ENCODE measurements around the gene KLHL29.

Gene KLHL29

GRCh38 chr2:23605236-23605635 lies 220.3 kb downstream of the KLHL29 start:
- DNase-seq = no peak

GRCh38 chr2:23606196-23606595 lies 221.2 kb downstream of the KLHL29 start:
- no peak for DNase-seq

DNA sequence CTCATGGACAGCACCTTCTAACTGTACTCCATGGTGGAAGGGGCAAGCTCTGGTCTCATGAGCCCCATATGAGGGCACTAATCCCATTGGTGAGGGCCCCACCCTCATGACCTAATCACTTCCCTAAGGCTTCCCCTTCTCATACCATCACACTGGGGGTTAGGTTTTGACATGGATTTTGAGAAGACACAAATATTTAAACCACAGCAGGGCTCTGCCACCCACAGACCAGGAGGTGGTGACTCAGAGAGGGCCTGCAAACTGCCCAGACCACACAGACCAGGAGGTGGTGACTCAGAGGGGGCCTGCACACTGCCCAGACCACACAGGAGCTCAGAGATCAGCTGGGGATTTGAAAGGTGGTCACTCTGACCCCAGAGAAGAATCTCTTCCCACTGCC lies 222.0 kb downstream of the KLHL29 start:
- DNase-seq = no peak

GRCh38 chr2:23607925-23608324 lies 222.9 kb downstream of the KLHL29 start:
- no peak for DNase-seq

DNA sequence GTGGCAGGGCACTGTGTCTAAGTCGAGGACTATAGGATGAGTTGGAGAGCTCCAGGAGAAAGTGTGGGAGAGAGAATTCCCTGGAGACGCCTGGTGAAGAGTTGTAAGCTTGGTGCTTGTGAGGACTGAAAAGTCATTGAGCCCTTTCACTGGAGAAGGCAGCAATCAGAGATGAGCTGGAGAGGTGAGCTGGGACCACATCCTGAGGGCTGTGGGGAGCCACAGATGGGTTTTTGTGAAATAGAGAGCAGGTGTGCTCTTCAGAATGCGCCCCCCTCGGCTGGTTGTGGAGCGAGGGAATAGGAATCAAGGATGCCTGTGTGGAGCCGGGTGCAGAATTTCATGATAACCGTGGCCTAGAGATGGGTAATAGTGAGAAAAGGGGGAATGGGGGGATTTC lies 224.3 kb downstream of the KLHL29 start:
- DNase-seq = no peak

- DNase-seq = no peak
These were observed 226.9 kb downstream of the KLHL29 start for GRCh38 chr2:23611839-23612238.

DNA sequence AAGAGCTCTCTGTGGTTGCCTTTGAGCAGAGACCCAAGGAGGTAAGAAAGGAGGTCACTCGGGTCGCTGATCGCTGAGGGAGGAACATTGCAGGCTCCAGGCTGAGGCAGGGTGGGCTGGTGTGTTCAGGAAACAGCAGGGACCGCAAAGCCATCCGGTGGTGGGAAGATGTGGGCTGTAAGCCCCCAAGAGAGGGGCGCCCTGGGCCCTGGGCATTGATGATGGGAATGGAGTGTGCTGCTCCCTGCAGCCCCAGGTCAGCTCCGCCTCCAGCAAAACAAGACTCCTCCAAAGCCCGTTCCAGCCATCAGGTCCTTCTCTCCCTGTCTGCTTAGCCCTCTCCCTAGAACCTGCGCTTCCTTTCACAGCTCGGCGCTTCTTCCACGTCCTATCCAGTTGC lies 229.7 kb downstream of the KLHL29 start:
- no peak for DNase-seq

DNA sequence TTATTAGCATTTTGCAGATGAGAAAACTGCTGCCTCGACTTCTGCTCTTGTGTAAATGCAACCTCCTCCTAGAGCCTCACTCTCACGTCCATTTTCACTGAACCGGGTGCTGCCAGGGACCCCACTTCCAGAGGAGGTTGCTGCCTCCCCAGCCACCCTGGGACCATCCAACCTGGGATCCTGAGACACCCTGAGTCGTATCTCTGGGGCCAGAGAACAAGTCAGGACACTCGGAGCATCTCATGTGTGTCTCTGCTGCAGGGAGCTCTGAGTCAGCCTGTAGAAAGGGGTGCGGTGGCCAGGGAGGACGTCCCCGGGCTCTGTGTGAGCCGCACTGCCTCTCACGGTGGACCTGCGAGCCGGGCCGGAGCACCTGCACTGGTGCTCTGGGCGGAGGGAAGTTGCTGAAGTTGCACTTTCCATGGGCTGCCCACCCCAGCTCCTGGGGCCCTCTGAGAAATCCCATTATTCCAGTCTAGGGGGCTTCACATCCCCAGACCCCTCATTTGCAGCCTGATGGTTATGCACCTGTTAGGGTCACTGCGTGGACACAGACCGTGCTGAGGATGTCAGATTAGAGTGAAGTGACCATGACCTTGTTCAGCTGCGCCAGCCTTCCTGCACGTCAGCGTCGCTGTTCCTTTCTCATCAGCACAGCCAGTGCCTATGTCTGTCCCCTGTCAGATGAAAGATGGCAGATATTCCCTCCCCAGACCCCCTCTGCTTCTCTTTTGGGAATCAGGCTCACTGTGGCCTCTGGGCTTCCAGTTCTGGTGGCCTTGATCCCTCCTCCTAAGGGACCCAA lies 230.4 kb downstream of the KLHL29 start:
- no peak for DNase-seq

GRCh38 chr2:23616630-23617029 lies 231.7 kb downstream of the KLHL29 start:
- no peak for DNase-seq

- DNase-seq = peak in 35 of 56 donors; percentile 6 to 77 (median 36)
These were observed 232.3 kb downstream of the KLHL29 start for GRCh38 chr2:23617167-23617810.

GRCh38 chr2:23617811-23618215 lies 232.8 kb downstream of the KLHL29 start:
- peak in 19 of 56 donors; percentile 15 to 77 (median 49) for DNase-seq

DNA sequence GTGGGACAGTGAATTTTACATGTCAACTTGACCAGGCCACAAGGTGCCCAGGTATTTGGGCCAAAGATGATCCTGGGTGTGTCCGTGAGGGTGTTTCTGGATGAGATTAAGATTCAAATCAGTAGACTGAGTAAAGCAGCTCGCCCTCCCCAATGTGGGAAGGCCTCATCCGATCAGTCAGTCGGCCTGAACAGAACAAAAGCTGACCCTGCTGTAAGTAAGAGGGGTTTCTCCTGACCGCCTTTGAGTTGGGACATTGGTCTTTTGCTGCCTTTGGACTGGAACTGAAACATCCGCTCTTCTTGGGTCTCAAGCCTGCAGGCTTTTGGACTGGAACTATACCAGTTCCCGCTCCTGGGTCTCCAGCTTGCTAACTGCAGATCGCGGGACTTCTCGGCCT lies 233.3 kb downstream of the KLHL29 start:
- DNase-seq = no peak

DNA sequence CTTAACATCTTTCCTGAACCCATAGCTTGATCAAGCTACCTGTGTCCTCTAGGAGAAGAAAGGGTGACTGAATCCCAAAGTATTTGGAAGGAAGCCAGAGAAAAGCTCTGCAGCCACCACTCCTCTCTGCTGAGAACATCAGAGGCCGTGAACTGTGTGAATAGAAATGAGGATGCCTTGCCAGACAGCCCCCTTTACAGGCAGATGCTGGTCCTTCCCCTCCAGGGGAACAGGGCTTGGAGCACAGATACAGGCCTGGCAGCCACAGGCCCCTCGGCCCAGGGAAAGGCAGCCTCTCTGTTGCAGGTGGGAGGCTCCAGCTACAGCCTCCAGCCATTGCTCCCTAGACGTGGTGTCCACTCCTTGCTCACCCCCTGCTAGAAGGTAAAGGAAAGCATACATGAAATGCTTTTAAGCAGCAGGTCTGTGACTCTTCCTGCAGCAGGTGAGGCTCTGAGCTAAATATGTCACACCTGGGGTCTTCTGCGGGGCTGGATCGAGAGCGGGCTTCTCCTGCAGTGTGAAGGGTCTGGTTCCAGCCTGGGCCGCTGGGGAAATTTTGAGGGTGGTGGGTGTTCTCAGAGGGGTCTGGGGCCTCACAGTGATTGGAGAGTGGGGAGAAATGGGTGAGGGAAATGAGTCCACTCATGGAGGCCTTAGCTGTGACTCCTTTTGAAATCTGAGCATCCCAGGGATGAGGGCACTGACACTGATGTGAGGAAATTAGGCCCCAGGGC lies 234.0 kb downstream of the KLHL29 start:
- no peak for DNase-seq

DNA sequence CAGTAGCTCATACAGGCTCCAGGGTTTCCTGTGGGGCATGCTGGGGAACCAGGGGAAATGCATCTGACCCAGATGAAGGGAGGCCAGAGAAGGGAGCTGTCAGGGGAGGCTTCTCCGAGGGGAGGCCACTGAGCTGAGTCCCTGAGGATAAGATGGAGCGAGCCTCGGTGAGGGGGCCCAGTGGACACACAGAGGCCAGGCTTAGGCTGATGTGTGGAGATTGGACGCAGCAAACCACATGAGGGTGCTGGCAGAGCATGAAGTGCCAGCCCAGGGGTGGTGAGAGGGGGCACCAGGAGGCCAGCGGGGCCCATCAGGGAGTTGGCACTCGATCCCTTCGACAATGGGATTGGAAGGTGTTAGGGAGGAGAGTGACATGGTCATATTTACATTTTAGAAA lies 235.0 kb downstream of the KLHL29 start:
- no peak for DNase-seq

- peak in 5 of 56 donors; percentile 5 to 35 (median 19) for DNase-seq
These were observed 235.9 kb downstream of the KLHL29 start for GRCh38 chr2:23620841-23621341.

GRCh38 chr2:23621616-23622015 lies 236.6 kb downstream of the KLHL29 start:
- no peak for DNase-seq

DNA sequence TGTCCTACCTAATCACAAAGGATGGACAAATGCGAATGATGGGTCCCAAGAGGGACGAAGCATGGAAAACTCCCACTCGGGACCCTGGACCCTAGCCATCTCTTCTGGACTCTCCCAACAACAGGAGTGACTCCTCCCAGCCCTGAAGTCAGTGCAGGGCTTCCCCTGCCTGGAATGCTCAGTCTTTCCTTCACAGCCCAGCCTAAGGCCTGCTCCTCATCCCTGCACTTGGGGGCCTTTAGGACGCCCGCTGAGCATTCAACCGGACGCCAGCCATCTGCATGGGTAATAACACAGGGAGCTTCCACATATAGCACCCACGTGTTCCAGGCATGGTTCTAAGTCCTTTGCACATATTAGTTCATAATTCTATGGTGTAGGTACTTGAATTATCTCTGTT lies 237.5 kb downstream of the KLHL29 start:
- no peak for DNase-seq

DNA sequence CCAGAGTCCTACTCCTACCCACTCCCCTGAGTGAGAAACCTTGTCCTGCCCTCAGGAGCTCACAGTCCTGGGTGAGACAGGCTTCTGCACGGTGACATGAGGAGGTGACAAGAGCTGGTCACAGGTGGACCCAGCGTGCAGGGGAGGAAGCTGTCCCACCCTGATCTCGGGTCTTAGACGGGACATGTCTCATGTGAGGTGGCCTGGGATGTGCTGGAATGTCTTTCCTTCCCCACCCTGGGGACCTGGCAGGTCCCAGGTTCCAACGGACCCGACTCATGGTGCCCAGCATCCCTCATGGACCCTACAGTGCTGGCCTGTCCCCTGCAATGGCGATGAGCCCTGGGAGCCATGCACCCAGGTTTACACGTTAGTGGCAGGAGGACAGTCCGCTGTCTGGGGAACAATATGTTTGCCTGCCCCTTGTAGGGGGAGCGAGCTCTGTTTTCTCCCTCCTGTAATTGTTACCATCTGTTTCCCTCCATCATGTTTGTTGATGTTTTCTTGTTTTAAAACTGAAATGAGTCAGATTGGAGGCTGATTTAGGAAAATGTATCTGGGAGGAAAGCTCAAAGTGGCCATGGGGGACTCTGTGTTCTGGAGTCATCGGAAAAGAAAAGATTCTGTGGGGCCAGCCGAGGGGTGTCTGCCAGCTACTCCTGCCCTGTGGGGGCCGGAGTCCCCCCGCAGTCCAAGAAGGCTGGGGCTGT lies 238.1 kb downstream of the KLHL29 start:
- DNase-seq = no peak

- no peak for DNase-seq
These were observed 239.4 kb downstream of the KLHL29 start for GRCh38 chr2:23624378-23624777.

- no peak for DNase-seq
These were observed 239.9 kb downstream of the KLHL29 start for GRCh38 chr2:23624915-23625314.

DNA sequence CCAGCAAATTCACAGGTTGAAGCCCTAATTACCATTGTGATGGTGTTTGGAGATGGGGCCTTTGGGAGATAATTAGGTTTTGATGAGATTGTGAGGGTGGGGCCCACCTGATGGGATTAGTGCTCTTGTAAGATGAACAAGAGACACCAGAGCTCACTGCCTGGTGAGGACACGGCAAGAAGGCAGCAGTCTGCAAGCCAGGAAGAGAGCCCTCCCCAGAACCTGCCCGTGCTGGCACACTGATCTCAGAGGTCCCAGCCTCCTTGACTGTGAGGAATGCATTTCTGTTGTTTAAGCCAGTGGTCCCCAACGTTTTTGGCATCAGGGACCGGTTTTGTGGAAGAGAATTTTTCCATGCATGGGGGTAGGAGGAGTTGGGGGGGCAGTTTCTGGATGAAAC lies 240.7 kb downstream of the KLHL29 start:
- DNase-seq = no peak
